SK-N-SH (cell line): Measurements from ENCODE around the gene NPIPB8. TPM values are rescaled to one million over a fixed set of nuclear protein-coding genes. Genes with fewer than 3 reads are reported as not detected.

Experiments used
- CTCF ChIA-PET: fragments of 300-600, 350-600 bp; formaldehyde crosslinking; extraction: SDS; loops from one replicate; lab custom pipeline; 2021; lab: Yijun Ruan, JAX
- POLR2A ChIA-PET: fragments of 350-600 bp; sonication (Branson Sonifier 250); formaldehyde crosslinking; extraction: SDS; loops from one replicate; lab custom pipeline; 2020; ENCODE audit warnings: antibody characterized with exemption, inconsistent platforms; lab: Yijun Ruan, JAX
- DNase-seq: peaks from one replicate; pipeline ENCODE4 v3.0.0; 2012
- H2AFZ ChIP-seq: fragments of 200-600 bp; sonication (generic); 2 replicates; pipeline ENCODE4 v1.8.1; 2016; ENCODE audit warnings: antibody characterized with exemption, mild to moderate bottlenecking, low read depth
- H3F3A ChIP-seq: fragments of 200-600 bp; sonication (generic); replicated peaks from 2 replicates; pipeline ENCODE3; 2016; ENCODE audit warnings: antibody characterized with exemption, mild to moderate bottlenecking; ENCODE audit not compliant: insufficient read depth
- H3K27ac ChIP-seq, 2 experiments: fragments of 200-500 bp in 1 of 2; fragments of 200-600 bp in 1 of 2; sonication (Bioruptor generic) in 1 of 2; sonication (generic), shearing (Covaris generic) in 1 of 2; 2 replicates each; pipeline versions ENCODE4 v1.5.1 to v1.6.1; 2014 to 2016; ENCODE audit warnings: low read depth in 2 of 2, inconsistent platforms in 1 of 2, low read length in 1 of 2, mild to moderate bottlenecking in 1 of 2, mixed read lengths in 1 of 2
- H3K27me3 ChIP-seq: fragments of 200-600 bp; sonication (generic), shearing (Covaris generic); 2 replicates; pipeline ENCODE4 v1.6.1; 2016; ENCODE audit warnings: mixed run types; ENCODE audit not compliant: insufficient read depth
- H3K36me3 ChIP-seq, 2 experiments: fragments of 200-500 bp in 1 of 2; fragments of 200-600 bp in 1 of 2; sonication (Bioruptor generic) in 1 of 2; sonication (generic) in 1 of 2; replicated peaks in 1 of 2; 2 replicates each; pipeline versions ENCODE3 to v1.5.1; 2014 to 2016; ENCODE audit warnings: low read length in 1 of 2, mild to moderate bottlenecking in 1 of 2; ENCODE audit not compliant: insufficient read depth in 2 of 2, control insufficient read depth in 1 of 2
- H3K4me1 ChIP-seq, 2 experiments: fragments of 200-500 bp in 1 of 2; fragments of 200-600 bp in 1 of 2; sonication (Bioruptor generic) in 1 of 2; sonication (generic), shearing (Covaris generic) in 1 of 2; 2 replicates each; pipeline versions ENCODE4 v1.5.1 to v1.6.1; 2014 to 2016; ENCODE audit warnings: low read depth in 1 of 2, low read length in 1 of 2, mixed run types in 1 of 2; ENCODE audit not compliant: insufficient read depth in 2 of 2, control insufficient read depth in 1 of 2
- H3K4me2 ChIP-seq: fragments of 200-600 bp; sonication (generic), shearing (Covaris generic); 2 replicates; pipeline ENCODE4 v1.6.1; 2017; ENCODE audit warnings: mixed run types
- H3K4me3 ChIP-seq, 2 experiments: fragments of 200-500 bp in 1 of 2; fragments of 200-600 bp in 1 of 2; sonication (Bioruptor generic) in 1 of 2; sonication (generic), shearing (Covaris generic) in 1 of 2; 2 replicates each; pipeline versions ENCODE4 v1.5.1 to v1.8.1; 2014 to 2016; ENCODE audit warnings: low read depth in 2 of 2, inconsistent platforms in 1 of 2, low read length in 1 of 2, mild to moderate bottlenecking in 1 of 2, mixed read lengths in 1 of 2, moderate library complexity in 1 of 2
- H3K79me2 ChIP-seq: fragments of 200-600 bp; sonication (generic); 2 replicates; pipeline ENCODE4 v1.8.1; 2017; ENCODE audit warnings: mild to moderate bottlenecking; ENCODE audit not compliant: insufficient read depth
- H3K9ac ChIP-seq: fragments of 200-600 bp; sonication (generic); 2 replicates; pipeline ENCODE4 v1.6.1; 2017; ENCODE audit warnings: mixed run types
- H3K9me2 ChIP-seq: fragments of 200-600 bp; sonication (generic); 2 replicates; pipeline ENCODE4 v1.6.1; 2017; ENCODE audit warnings: mixed run types
- H3K9me3 ChIP-seq: fragments of 200-600 bp; sonication (generic); 2 replicates; pipeline ENCODE4 v1.6.1; 2017; ENCODE audit warnings: mixed run types, mild to moderate bottlenecking, moderate library complexity
- H4K20me1 ChIP-seq: fragments of 200-600 bp; sonication (generic); 2 replicates; pipeline ENCODE4 v1.6.1; 2017; ENCODE audit warnings: mild to moderate bottlenecking, mixed run types; ENCODE audit not compliant: insufficient read depth
- ELF1 ChIP-seq: IDR thresholded peaks from 2 replicates; pipeline ENCODE4 v1.4.0; 2012
- EP300 ChIP-seq, 2 experiments: IDR thresholded peaks; 2 replicates each; pipeline versions ENCODE4 v1.4.0 to v1.6.1; 2012; ENCODE audit warnings: borderline replicate concordance in 1 of 2, low read depth in 1 of 2, low read length in 1 of 2
- EZH2phosphoT487 ChIP-seq: fragments of 200-600 bp; sonication (generic); IDR thresholded peaks from 2 replicates; pipeline ENCODE4 v1.6.1; 2017; ENCODE audit warnings: low read depth, mixed run types, mild to moderate bottlenecking, antibody characterized with exemption, moderate library complexity, borderline replicate concordance
- GABPA ChIP-seq: IDR thresholded peaks from 2 replicates; pipeline ENCODE4 v1.4.0; 2012; ENCODE audit warnings: low read depth, mild to moderate bottlenecking
- MEF2A ChIP-seq: IDR thresholded peaks from 2 replicates; pipeline ENCODE4 v1.4.0; 2012; ENCODE audit warnings: low read depth, borderline replicate concordance
- NRF1 ChIP-seq: IDR thresholded peaks from 2 replicates; pipeline ENCODE4 v1.6.1; 2012; ENCODE audit warnings: low read depth, mild to moderate bottlenecking, low read length
- RAD21 ChIP-seq: IDR thresholded peaks from 2 replicates; pipeline ENCODE4 v1.6.1; 2012; ENCODE audit warnings: mild to moderate bottlenecking, low read length
- RCOR1 ChIP-seq: fragments of 150-350 bp; IDR thresholded peaks from 2 replicates; pipeline ENCODE4 v1.6.1; 2017; ENCODE audit warnings: antibody characterized with exemption, low read length
- SMC3 ChIP-seq: IDR thresholded peaks from 2 replicates; pipeline ENCODE4 v1.6.1; 2012; ENCODE audit warnings: low read depth, low read length, improper control_type of control experiment
- WGBS: methylation state at CpG from one replicate; pipeline ENCODE4 v1.1.6; 2017; ENCODE audit warnings: low lambda C conversion rate; 5-methylcytosine and 5-hydroxymethylcytosine counted together
- polyA plus RNA-seq, 3 experiments: library from polyadenylated mRNA; depleted of rRNA; stranded (reverse); fragments of >200 nt; gene quantifications; 2 replicates each; pipeline ENCODE4 v1.2.3, GENCODE V29; 2012
- TF ChIP-seq, protein P1 (sequence below): IDR thresholded peaks from 2 replicates; pipeline ENCODE4; 2012
- TF ChIP-seq, protein P2 (sequence below): IDR thresholded peaks from 2 replicates; pipeline ENCODE4 v1.6.1; 2012; ENCODE audit warnings: mild to moderate bottlenecking, low read depth, low read length, moderate library complexity
- TF ChIP-seq, protein P3 (sequence below): fragments of 200-600 bp; sonication (generic); IDR thresholded peaks from 2 replicates; pipeline ENCODE4 v1.6.1; 2017; ENCODE audit warnings: antibody characterized with exemption, mild to moderate bottlenecking, moderate library complexity
- TF ChIP-seq, protein P4 (sequence below): IDR thresholded peaks from 2 replicates; pipeline ENCODE4 v1.4.0; 2012; ENCODE audit warnings: low read depth, borderline replicate concordance

NPIPB8 gene
- polyA plus RNA-seq, 1 of the 3 experiments (the other 2 are of a cell fraction) = not detected

DNA sequence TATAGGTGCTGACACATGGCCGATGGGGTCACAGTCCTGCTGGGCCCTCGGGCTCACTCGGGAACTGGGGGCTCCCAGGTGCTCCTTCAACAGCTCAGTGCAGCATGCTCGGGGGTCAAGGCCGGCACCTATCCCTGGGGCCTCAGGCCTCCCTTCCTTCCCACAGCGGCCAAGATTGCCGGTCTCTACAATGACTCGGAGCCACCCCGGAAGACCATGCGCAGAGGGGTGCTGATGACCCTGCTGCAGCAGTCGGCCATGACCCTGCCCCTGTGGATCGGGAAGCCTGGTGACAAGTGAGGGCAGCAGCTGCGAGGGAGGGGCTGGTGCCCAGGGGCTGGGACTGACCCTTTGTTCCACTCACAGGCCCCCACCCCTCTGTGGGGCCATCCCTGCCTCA, 47.9 kb upstream of the NPIPB8 start:
- Histone ChIP-seq H3K9ac (no peak overlapping the region), H2AFZ (no peak overlapping the region), H3K9me2 (no peaks in the 10 kb centered on the region), H3K4me1 (no peaks in the 10 kb centered on the region), H3K4me2 (no peak overlapping the region), H3K27me3 (no peaks in the 10 kb centered on the region), H4K20me1 (no peaks in the 10 kb centered on the region), H3K79me2 (no peaks in the 10 kb centered on the region), H3F3A (no peaks in the 10 kb centered on the region), H3K9me3 (no peaks in the 10 kb centered on the region), H3K36me3 (peaks cover 0 to 8% of the 10 kb centered on the region in 2 experiments), H3K27ac (no peak overlapping the region), H3K4me3 (no peak overlapping the region)
- TF ChIP-seq RAD21 (no peak), GABPA (no peak), ELF1 (no peak), NRF1 (no peak), EP300 (IDR thresholded peaks at IDR 0.05; ENCODE audit: borderline replicate concordance in 1 of 2, low read depth in 1 of 2, low read length in 1 of 2) (no peak)
- TF ChIP-seq, protein P1, sequence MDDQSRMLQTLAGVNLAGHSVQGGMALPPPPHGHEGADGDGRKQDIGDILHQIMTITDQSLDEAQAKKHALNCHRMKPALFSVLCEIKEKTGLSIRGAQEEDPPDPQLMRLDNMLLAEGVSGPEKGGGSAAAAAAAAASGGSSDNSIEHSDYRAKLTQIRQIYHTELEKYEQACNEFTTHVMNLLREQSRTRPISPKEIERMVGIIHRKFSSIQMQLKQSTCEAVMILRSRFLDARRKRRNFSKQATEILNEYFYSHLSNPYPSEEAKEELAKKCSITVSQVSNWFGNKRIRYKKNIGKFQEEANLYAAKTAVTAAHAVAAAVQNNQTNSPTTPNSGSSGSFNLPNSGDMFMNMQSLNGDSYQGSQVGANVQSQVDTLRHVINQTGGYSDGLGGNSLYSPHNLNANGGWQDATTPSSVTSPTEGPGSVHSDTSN = no peak
- TF ChIP-seq, protein P2, sequence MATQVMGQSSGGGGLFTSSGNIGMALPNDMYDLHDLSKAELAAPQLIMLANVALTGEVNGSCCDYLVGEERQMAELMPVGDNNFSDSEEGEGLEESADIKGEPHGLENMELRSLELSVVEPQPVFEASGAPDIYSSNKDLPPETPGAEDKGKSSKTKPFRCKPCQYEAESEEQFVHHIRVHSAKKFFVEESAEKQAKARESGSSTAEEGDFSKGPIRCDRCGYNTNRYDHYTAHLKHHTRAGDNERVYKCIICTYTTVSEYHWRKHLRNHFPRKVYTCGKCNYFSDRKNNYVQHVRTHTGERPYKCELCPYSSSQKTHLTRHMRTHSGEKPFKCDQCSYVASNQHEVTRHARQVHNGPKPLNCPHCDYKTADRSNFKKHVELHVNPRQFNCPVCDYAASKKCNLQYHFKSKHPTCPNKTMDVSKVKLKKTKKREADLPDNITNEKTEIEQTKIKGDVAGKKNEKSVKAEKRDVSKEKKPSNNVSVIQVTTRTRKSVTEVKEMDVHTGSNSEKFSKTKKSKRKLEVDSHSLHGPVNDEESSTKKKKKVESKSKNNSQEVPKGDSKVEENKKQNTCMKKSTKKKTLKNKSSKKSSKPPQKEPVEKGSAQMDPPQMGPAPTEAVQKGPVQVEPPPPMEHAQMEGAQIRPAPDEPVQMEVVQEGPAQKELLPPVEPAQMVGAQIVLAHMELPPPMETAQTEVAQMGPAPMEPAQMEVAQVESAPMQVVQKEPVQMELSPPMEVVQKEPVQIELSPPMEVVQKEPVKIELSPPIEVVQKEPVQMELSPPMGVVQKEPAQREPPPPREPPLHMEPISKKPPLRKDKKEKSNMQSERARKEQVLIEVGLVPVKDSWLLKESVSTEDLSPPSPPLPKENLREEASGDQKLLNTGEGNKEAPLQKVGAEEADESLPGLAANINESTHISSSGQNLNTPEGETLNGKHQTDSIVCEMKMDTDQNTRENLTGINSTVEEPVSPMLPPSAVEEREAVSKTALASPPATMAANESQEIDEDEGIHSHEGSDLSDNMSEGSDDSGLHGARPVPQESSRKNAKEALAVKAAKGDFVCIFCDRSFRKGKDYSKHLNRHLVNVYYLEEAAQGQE = no peak
- TF ChIP-seq, protein P3, sequence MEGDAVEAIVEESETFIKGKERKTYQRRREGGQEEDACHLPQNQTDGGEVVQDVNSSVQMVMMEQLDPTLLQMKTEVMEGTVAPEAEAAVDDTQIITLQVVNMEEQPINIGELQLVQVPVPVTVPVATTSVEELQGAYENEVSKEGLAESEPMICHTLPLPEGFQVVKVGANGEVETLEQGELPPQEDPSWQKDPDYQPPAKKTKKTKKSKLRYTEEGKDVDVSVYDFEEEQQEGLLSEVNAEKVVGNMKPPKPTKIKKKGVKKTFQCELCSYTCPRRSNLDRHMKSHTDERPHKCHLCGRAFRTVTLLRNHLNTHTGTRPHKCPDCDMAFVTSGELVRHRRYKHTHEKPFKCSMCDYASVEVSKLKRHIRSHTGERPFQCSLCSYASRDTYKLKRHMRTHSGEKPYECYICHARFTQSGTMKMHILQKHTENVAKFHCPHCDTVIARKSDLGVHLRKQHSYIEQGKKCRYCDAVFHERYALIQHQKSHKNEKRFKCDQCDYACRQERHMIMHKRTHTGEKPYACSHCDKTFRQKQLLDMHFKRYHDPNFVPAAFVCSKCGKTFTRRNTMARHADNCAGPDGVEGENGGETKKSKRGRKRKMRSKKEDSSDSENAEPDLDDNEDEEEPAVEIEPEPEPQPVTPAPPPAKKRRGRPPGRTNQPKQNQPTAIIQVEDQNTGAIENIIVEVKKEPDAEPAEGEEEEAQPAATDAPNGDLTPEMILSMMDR = no peak
- WGBS = 79% methylated on average over 7 of the region's 13 CpGs
- no peak for DNase-seq
- POLR2A ChIA-PET = no interaction called here
- CTCF ChIA-PET = no interaction called here

DNA sequence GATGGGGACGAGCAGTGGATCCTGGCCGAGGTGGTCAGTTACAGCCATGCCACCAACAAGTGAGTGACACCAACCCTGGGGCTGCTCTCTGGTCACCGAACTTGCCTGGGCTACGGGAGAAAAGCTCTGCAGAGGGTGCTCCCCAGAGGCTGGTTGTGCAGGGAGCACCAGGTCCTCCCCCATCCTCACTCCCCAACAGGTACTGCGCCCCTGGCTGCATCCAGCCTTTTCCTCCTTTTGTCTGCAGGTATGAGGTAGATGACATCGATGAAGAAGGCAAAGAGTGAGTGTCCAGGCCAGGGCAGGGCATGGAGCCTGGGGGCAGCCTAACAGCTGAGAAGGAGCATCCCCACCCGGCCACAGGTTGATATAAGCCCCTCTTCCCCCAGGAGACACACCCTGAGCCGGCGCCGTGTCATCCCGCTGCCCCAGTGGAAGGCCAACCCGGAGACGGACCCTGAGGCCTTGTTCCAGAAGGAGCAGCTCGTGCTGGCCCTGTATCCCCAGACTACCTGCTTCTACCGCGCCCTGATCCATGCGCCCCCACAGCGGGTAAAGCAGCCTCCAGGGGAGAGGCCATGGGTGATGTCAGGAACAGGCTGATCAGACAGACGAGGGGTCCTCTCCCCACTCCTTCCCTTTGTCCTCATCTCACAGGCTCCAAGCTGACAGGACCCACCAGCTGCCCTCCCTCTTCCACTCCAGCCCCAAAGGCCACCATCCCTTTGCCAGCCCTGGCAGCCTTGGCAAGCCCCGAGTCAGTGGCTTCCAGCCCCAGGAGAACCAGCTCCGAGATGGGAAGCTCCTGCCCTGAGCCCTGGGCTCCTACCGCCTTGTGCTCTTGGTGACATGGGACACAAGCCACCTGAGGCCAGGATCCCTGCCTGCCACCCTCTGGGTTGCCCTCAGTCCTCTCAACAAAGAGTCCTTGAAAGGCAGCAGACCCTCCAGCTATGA, 47.2 kb upstream of the NPIPB8 start:
- TF ChIP-seq, protein P4, sequence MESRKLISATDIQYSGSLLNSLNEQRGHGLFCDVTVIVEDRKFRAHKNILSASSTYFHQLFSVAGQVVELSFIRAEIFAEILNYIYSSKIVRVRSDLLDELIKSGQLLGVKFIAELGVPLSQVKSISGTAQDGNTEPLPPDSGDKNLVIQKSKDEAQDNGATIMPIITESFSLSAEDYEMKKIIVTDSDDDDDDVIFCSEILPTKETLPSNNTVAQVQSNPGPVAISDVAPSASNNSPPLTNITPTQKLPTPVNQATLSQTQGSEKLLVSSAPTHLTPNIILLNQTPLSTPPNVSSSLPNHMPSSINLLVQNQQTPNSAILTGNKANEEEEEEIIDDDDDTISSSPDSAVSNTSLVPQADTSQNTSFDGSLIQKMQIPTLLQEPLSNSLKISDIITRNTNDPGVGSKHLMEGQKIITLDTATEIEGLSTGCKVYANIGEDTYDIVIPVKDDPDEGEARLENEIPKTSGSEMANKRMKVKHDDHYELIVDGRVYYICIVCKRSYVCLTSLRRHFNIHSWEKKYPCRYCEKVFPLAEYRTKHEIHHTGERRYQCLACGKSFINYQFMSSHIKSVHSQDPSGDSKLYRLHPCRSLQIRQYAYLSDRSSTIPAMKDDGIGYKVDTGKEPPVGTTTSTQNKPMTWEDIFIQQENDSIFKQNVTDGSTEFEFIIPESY = no peak
- TF ChIP-seq RCOR1 (no peak), SMC3 (no peak), MEF2A (no peak), EZH2phosphoT487 (no peak)
- TF ChIP-seq, protein P3 = no peak
- Histone ChIP-seq H3K36me3 (peaks cover 0 to 7% of the 10 kb centered on the region in 2 experiments), H3K9me2 (no peaks in the 10 kb centered on the region), H3K27ac (no peak overlapping the region), H3K27me3 (no peaks in the 10 kb centered on the region), H2AFZ (no peak overlapping the region), H3K4me1 (no peaks in the 10 kb centered on the region), H4K20me1 (no peaks in the 10 kb centered on the region), H3F3A (no peaks in the 10 kb centered on the region), H3K4me2 (no peak overlapping the region), H3K9me3 (no peaks in the 10 kb centered on the region), H3K9ac (no peak overlapping the region), H3K4me3 (no peak overlapping the region), H3K79me2 (no peaks in the 10 kb centered on the region)
- ChIA-PET CTCF (no interaction called here), POLR2A (no interaction called here)
- 89% methylated on average over 12 of the region's 22 CpGs for WGBS
- no peak for DNase-seq
